NCI-H510A treated with DMSO at 0.1 percent for 48 hours (cell line): Measurements from ENCODE around the gene CACNA2D2.

Source experiments
- DNase-seq: peaks from one replicate; lab custom pipeline; 2025; lab: John Stamatoyannopoulos, UW

Gene CACNA2D2

DNA sequence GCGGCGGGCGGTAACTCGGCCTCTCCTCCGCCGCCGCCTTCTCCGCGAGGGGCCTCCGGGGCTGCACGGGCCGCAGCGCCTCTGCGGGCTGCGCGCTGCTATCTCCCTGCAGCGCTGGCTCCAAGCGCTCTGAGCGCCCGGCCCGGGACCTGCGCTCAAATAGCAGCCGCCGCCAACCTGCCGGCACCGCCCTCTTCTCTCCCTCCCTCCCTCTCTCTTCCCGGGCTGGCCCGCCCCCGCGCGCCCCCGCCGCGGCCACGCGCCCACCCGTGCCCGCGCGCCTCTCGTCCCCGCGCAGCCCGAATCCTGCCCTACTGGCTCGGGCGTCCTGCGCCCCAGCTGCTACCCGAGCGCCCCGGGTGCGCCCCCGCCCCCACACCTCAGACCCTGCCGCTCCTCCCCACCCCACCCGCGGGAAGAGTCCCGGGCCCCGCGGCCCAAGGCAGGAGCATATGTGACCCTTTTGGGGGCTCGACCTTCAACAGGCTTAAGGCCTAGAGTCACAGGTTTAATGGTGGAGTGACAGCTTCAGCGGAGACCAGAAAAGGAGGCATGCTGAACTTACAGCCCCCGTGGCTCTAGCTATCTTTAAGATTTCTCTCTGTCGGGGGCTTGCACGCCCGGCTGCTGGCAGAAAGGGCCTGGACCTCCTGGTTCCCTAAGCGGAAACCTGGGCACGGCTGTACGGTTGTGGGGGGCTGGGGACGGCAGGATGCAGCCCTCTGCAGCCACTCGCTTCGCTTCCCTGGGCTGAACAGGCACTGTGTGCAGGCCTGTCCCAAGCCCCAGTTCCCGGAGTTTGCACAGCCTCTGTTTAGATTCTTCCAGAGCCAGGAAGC, at the start of gene CACNA2D2:
TSS of gene CACNA2D2 (minus strand) at position 131 of the 839 bp plus-strand sequence. CDS start 211 bp downstream, outside the sequence.
- DNase-seq: peak; percentile 10

- DNase-seq: no peak
Measured at GRCh38 chr3:50552598-50552997, 49.2 kb upstream of the CACNA2D2 start.

DNA sequence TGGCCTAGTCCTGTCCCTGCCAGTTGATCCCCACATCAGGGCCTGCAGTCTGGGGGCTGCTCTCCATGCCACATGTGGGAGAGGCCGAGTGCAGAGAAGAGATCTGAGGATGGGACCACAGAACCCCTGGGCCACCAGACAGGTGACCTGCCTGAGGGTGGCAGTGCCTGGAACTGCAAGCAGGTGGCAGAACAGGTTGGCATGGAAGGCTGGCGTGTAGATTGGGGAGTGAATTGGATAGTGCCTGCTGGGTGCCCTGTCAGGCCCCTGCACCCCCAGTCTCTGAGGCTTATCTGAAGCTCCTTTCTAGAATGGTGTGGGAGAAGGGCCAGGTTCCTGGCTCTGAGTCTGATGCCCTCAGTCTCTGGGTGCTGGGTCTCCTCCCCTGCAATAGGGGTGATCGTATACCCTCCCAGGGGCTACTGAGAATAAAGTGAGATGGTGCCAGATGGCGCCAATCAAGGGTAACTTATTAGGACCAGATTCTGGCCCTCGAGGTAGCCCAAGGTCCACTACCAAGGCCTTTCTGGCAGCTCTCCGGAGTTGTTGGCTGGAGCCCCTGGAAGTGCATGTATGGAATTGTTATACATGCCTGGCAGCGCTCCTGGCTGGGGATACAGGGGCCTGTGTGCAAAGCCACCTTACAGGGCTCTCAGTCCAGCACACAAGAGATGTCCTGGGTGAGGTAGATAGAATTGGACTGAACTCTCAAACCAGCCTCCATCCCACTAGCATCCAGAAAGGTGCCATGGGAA, 48.4 kb upstream of the CACNA2D2 start:
- DNase-seq: no peak

DNA sequence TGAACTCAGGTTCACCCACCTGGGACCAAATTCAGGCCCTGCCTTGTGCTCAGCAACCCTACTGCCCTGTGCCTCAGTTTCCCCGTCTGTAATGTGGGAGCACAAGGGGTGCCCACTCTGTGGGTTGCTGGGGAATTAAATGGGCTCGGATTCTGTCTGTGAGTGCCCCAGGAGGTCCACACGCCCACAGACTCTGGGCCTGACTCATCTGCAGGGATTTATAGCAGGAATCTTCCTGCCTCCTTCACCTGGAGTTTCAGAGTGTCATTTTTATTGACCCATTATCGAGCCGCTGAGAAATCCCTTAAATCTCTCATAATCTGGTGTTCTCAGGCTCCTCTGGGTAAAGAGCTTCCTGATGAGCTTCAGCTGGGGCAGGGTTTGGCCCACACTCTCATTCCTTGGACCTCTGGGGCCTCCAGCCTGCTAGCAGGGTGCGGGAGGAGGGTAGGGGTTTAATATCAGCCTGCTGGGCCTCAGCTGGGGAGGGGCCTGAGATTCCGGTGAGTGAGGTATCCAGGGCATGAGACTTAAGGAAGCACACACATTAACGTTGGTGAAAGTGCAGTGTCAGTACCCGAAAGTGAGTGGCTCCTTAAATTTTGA, 47.7 kb upstream of the CACNA2D2 start:
- DNase-seq: no peak

DNA sequence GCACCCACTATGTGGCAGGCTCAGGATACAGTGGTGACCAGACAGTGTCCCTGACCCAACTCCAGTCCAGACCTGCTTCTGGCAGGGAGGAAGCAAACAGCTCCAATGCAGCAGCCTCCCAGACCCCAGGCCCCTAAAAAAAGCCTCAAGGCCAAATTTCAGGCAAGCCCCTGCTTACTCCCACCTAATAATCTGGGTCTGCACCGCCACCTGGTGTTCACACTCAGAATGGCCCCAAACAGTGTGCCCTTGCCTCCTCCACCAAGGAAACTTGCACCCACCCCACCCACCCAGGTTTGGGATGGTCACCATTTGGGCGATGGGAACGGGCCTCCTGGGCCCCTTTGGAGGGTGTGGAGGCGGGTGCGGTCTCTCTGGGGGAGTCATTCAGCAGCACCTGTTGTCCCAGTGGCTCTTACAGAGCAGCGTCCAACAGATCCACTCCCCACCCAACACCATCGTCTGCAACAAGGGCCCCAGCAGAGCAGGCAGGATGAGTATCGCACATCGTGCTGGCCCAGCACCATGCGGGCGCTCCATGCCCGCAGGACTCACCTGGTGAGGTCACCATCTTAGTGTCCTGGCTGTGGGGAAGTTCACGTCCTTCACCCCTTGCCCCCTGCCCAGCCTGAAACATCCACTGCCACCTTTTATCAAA, 46.8 kb upstream of the CACNA2D2 start:
- DNase-seq: peak; percentile 15

DNA sequence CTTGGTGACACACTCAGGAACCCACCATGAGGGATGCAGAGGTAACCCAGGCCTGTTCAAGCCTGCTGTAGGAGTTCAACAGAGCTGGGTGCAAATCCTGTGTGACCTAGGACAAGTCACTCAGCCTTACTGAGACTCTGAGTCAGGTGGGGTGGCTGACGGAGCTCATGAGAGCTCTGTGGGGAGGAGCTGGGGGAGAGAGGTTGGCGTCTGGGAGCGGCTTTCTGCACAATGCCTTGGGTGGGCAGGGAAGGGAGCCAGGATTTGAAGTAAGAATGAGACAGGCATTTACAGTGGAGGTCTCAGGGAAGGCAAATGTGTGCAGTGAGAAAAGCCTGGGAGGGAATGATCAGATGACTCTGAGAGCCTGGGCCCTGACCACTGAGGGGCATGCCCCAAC, 45.8 kb upstream of the CACNA2D2 start:
- DNase-seq: no peak

- DNase-seq: no peak
Measured at GRCh38 chr3:50545781-50546180, 42.3 kb upstream of the CACNA2D2 start.

DNA sequence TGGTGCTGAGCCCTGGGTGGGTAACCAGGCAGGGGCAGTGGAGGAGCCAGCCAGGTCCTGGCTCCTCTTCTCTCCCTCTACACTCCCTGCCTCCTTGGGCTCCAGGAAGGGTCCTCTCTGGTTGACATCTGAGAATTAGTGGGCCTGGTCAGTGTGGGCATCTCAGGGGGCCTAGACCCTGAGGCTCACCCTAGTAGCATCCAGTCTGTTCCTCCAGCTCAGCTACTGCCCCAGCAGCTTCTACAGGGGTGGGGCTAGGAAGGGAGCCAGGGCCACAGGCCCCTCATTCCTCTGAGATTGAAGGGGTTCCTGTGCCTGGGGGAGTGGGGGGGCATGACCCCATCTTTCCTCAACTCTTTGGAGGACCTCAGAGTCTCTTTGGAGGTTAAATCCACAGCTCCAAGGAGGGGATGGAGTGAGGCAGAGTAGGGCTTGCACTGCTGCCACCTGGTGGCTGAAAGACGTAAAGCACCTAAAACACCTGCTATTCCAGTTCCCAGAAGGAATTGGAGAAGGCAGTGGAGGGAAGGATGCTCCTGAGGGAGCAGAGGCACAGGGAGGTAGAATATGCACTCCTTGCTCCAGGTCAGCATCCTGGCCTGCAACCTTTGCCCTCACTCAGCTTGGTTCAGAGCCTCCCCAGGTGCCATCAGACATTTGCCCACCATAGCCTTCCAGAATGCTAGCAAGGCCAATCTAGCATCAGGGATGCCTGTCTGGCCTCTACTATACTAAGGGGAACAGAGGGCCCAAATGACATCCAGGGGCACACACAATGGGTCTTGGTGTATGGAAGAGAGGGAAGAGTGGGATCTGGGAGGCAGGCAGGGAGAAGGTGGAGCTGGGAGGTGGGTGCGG, 39.0 kb upstream of the CACNA2D2 start:
- peak; percentile 48 for DNase-seq

- DNase-seq: no peak
Measured at GRCh38 chr3:50539356-50540286, 36.2 kb upstream of the CACNA2D2 start.

DNA sequence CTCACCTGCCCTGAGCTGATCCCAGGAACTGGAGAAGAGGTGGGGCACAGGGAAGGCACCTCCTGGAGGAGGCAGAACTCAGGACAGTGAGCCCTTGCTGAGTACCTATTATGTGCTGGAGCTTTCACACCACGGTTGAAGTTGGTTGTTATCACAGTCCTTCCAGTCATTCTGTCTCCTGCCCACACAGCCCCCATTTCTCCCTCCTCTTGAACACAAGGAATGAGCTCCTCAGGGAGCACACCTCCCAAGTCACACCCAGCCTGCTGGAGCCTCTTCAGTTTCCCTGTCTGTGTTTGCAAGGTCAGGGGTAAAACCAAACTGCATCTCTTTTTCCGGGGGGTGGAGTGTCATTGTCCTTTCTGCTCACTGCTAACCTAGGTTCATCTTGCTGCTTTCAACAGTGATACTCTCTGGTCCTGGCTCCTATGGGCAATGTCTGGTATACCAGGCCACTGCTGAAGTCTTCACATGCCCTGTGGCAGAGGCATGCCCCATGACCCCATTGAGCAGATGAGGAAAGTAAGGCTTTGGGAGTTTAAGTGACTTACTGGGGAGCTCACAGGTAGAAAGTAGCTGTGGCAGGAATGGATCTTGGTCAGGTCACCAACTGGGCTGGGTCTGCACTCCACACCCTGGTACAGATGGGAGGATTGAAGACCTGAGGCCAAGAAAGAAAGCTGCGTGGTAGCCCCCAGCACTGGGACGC, 34.1 kb upstream of the CACNA2D2 start:
- no peak for DNase-seq

DNA sequence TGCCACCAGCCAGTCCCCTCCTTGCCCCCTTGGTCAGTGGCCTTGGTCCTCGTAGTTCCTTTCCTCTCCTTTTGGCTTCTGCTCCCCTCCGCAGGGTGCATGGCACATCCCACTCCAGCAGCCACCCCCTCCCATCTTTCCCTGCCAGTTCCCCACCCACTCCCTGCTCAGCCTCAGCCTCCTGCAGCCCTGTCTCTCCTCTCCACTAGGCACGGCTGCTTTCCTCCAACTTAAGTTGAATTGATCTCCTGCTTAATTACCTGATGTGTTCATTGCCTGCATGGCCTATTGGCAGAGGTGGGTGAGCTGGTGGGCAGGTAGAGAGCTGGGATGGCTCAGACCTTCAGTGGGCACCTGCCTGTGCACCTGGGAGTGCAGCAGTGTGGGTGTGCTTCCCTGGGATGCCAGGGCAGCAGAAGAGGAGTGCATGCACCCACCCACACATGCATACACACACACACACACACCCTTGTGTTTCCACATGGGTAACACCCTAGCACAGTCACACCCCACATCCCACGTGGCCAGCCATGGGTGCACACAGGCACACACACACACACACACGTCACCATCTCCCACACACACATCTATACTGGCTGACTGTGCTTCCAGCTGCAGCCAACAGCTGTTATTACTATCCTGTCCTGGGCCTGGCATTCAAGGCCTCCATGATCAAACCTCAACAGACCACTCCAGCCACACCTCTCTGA, 33.2 kb upstream of the CACNA2D2 start:
- no peak for DNase-seq

GRCh38 chr3:50534681-50535330, 31.4 kb upstream of the CACNA2D2 start:
- no peak for DNase-seq

- no peak for DNase-seq
Measured at GRCh38 chr3:50533807-50534461, 30.5 kb upstream of the CACNA2D2 start.

GRCh38 chr3:50533316-50533715, 29.9 kb upstream of the CACNA2D2 start:
- DNase-seq: no peak

GRCh38 chr3:50532062-50532705, 28.8 kb upstream of the CACNA2D2 start:
- DNase-seq: no peak

- DNase-seq: no peak
Measured at GRCh38 chr3:50531201-50531600, 27.8 kb upstream of the CACNA2D2 start.
